H1 (cell line): ENCODE data around the gene RFC1. TPM values are rescaled to one million over a fixed set of nuclear protein-coding genes. Genes with fewer than 3 reads are reported as not detected.

Experiments used
- CTCF ChIA-PET: fragments of 300-600 bp; sonication (Branson Sonifier 250); formaldehyde crosslinking; loops from one replicate; lab custom pipeline; 2021; ENCODE audit not compliant: partially characterized antibody; lab: Charles Lee
- POLR2A ChIA-PET: fragments of 300-600 bp; sonication (Branson Sonifier 250); formaldehyde crosslinking; loops from one replicate; lab custom pipeline; 2021; ENCODE audit warnings: inconsistent platforms; ENCODE audit not compliant: partially characterized antibody; lab: Charles Lee
- DNase-seq, 2 experiments: peaks; one replicate each; pipeline versions ENCODE4 v3.0.0 to v3.0.0-alpha.2; 2010 to 2022; ENCODE audit warnings: low spot score in 2 of 2, low read depth in 1 of 2, mixed read lengths in 1 of 2
- FAIRE-seq: peaks from 2 replicates; lab custom pipeline; 2011; peaks lifted over from hg19 to GRCh38; lab: Jason Lieb, UNC
- H2AFZ ChIP-seq: 2 replicates; pipeline ENCODE4 v1.8.1; 2012; ENCODE audit warnings: low read length, inconsistent platforms
- H2AK5ac ChIP-seq: 2 replicates; pipeline ENCODE4 v1.6.1; 2013; ENCODE audit warnings: low read depth, low read length
- H2BK120ac ChIP-seq: replicated peaks from 2 replicates; pipeline ENCODE3; 2013; ENCODE audit warnings: low read depth, low read length, inconsistent platforms
- H2BK12ac ChIP-seq: 2 replicates; pipeline ENCODE4 v1.6.1; 2013; ENCODE audit warnings: low read depth, low read length
- H2BK15ac ChIP-seq: 2 replicates; pipeline ENCODE4 v1.6.1; 2013; ENCODE audit warnings: low read length
- H2BK20ac ChIP-seq: 2 replicates; pipeline ENCODE4 v1.6.1; 2013; ENCODE audit warnings: low read length
- H2BK5ac ChIP-seq: 2 replicates; pipeline ENCODE4 v1.6.1; 2013; ENCODE audit warnings: low read depth, low read length
- H3K14ac ChIP-seq: 2 replicates; pipeline ENCODE4 v1.6.1; 2013; ENCODE audit warnings: inconsistent platforms; ENCODE audit not compliant: insufficient read length
- H3K18ac ChIP-seq: 2 replicates; pipeline ENCODE4 v1.6.1; 2013; ENCODE audit warnings: low read length; ENCODE audit errors: extremely low read depth
- H3K23ac ChIP-seq: 2 replicates; pipeline ENCODE4 v1.6.1; 2013; ENCODE audit warnings: inconsistent platforms; ENCODE audit not compliant: insufficient read length
- H3K23me2 ChIP-seq: 2 replicates; pipeline ENCODE4 v1.6.1; 2013; ENCODE audit warnings: low read depth, low read length
- H3K27ac ChIP-seq: 2 replicates; pipeline ENCODE4 v1.6.1; 2011; ENCODE audit warnings: low read depth, low read length, inconsistent platforms
- H3K27me3 ChIP-seq, 4 experiments: replicated peaks in 1 of 4; 1 replicate in 1 of 4; 2 replicates in 3 of 4; pipeline versions ENCODE4 v1.6.1 to v1.8.1; 2011 to 2013; ENCODE audit warnings: low read length in 3 of 4, mild to moderate bottlenecking in 3 of 4, inconsistent platforms in 2 of 4, mixed read lengths in 2 of 4, moderate library complexity in 1 of 4; ENCODE audit not compliant: control insufficient read depth in 3 of 4, insufficient read depth in 3 of 4; ENCODE audit errors: extremely low read depth in 1 of 4
- H3K36me3 ChIP-seq, 4 experiments: 2 replicates each; pipeline versions ENCODE4 v1.6.1 to v1.8.1; 2011 to 2013; ENCODE audit warnings: mild to moderate bottlenecking in 4 of 4, low read length in 3 of 4, moderate library complexity in 2 of 4, control low read depth in 1 of 4, inconsistent platforms in 1 of 4; ENCODE audit not compliant: insufficient read depth in 4 of 4, control insufficient read depth in 2 of 4
- H3K4ac ChIP-seq: replicated peaks from 2 replicates; pipeline ENCODE3; 2013; ENCODE audit warnings: low read length, low read depth, mixed read lengths, inconsistent platforms; ENCODE audit not compliant: insufficient read length
- H3K4me1 ChIP-seq, 4 experiments: replicated peaks in 1 of 4; 1 replicate in 1 of 4; 2 replicates in 3 of 4; pipeline versions ENCODE4 v1.6.1 to v1.8.1; 2011 to 2013; ENCODE audit warnings: low read length in 3 of 4, inconsistent platforms in 2 of 4, mixed read lengths in 1 of 4; ENCODE audit not compliant: insufficient read depth in 4 of 4, control insufficient read depth in 3 of 4
- H3K4me2 ChIP-seq, 2 experiments: 2 replicates each; pipeline versions ENCODE4 v1.6.1 to v1.8.1; 2011 to 2013; ENCODE audit warnings: low read depth in 2 of 2, low read length in 2 of 2, control low read depth in 1 of 2, inconsistent platforms in 1 of 2, mild to moderate bottlenecking in 1 of 2; ENCODE audit not compliant: insufficient read depth in 1 of 2
- H3K4me3 ChIP-seq, 4 experiments: fragments of 200-600, 300-600 bp in 1 of 4; sonication (generic), shearing (Covaris generic), sonication (Bioruptor Twin) in 1 of 4; 2 replicates each; pipeline versions ENCODE4 v1.5.1 to v1.8.1; 2011 to 2016; ENCODE audit warnings: low read length in 4 of 4, low read depth in 3 of 4, control low read depth in 2 of 4, inconsistent platforms in 2 of 4, mild to moderate bottlenecking in 2 of 4, mixed read lengths in 1 of 4, moderate library complexity in 1 of 4; ENCODE audit not compliant: insufficient read depth in 2 of 4; ENCODE audit errors: extremely low read depth in 1 of 4
- H3K56ac ChIP-seq: replicated peaks from 2 replicates; pipeline ENCODE3; 2013; ENCODE audit warnings: low read depth, mild to moderate bottlenecking, mixed read lengths, low read length, inconsistent platforms; ENCODE audit not compliant: insufficient read length
- H3K79me1 ChIP-seq: 2 replicates; pipeline ENCODE4 v1.6.1; 2013; ENCODE audit warnings: low read depth, low read length, control low read depth
- H3K79me2 ChIP-seq, 2 experiments: 2 replicates each; pipeline versions ENCODE4 v1.6.1 to v1.8.1; 2012 to 2013; ENCODE audit warnings: low read length in 2 of 2, mild to moderate bottlenecking in 2 of 2, inconsistent platforms in 1 of 2; ENCODE audit not compliant: insufficient read depth in 2 of 2, control insufficient read depth in 1 of 2
- H3K9ac ChIP-seq, 4 experiments: replicated peaks in 1 of 4; 1 replicate in 1 of 4; 2 replicates in 3 of 4; pipeline versions ENCODE4 v1.6.1 to v1.8.1; 2011 to 2013; ENCODE audit warnings: low read depth in 3 of 4, low read length in 3 of 4, control low read depth in 2 of 4, mild to moderate bottlenecking in 2 of 4, moderate library complexity in 2 of 4, inconsistent platforms in 1 of 4; ENCODE audit errors: extremely low read depth in 1 of 4
- H3K9me3 ChIP-seq, 2 experiments: 2 replicates each; pipeline versions ENCODE4 v1.6.1 to v1.8.1; 2012 to 2013; ENCODE audit warnings: mild to moderate bottlenecking in 2 of 2, moderate library complexity in 2 of 2, control low read depth in 1 of 2, inconsistent platforms in 1 of 2, low read depth in 1 of 2, low read length in 1 of 2, mixed read lengths in 1 of 2; ENCODE audit not compliant: insufficient read depth in 2 of 2
- H4K20me1 ChIP-seq, 2 experiments: replicated peaks in 1 of 2; 2 replicates each; pipeline versions ENCODE3 to v1.8.1; 2011 to 2013; ENCODE audit warnings: inconsistent platforms in 2 of 2, low read length in 2 of 2, mild to moderate bottlenecking in 1 of 2; ENCODE audit not compliant: insufficient read depth in 2 of 2, control insufficient read depth in 1 of 2
- H4K5ac ChIP-seq: 2 replicates; pipeline ENCODE4 v1.6.1; 2013; ENCODE audit warnings: low read length, low read depth, mixed read lengths, inconsistent platforms; ENCODE audit not compliant: insufficient read length
- H4K8ac ChIP-seq: 2 replicates; pipeline ENCODE4 v1.8.0; 2013; ENCODE audit warnings: mild to moderate bottlenecking, moderate library complexity, low read length, inconsistent platforms; ENCODE audit not compliant: insufficient read depth; ENCODE audit errors: extremely low read depth
- H4K91ac ChIP-seq: replicated peaks from 2 replicates; pipeline ENCODE3; 2013; ENCODE audit warnings: low read length, mixed read lengths, inconsistent platforms; ENCODE audit not compliant: insufficient read length
- CTBP2 ChIP-seq: IDR thresholded peaks from 2 replicates; pipeline ENCODE4 v1.7.0; 2011; ENCODE audit warnings: borderline replicate concordance, mild to moderate bottlenecking, moderate library complexity, mixed read lengths, low read length; ENCODE audit not compliant: insufficient read depth, insufficient read length
- JUN ChIP-seq: IDR thresholded peaks from 2 replicates; pipeline ENCODE4 v1.6.1; 2011; ENCODE audit warnings: low read depth, mild to moderate bottlenecking, improper control_type of control experiment, low read length
- KDM1A ChIP-seq: fragments of 200-600, 300-600 bp; sonication (generic); IDR thresholded peaks from 2 replicates; pipeline ENCODE4 v1.7.1; 2016; ENCODE audit warnings: mild to moderate bottlenecking, low read length, borderline replicate concordance
- RNF2 ChIP-seq: fragments of 200-900, 300-1000 bp; sonication (generic); IDR thresholded peaks from 2 replicates; pipeline ENCODE4 v1.7.1; 2016; ENCODE audit warnings: borderline replicate concordance, low read depth, mild to moderate bottlenecking, antibody characterized with exemption, low read length; ENCODE audit not compliant: poor library complexity, severe bottlenecking; ENCODE audit errors: missing control alignments
- TAF1 ChIP-seq: IDR thresholded peaks from 2 replicates; pipeline ENCODE4 v1.6.1; 2011; ENCODE audit warnings: mild to moderate bottlenecking, low read depth, low read length
- WGBS, 2 experiments: shearing (Covaris generic) in 1 of 2; methylation state at CpG; one replicate each; pipeline versions ENCODE4 v1.1.6 to v1.1.7; 2013 to 2015; ENCODE audit warnings: low lambda C conversion rate in 2 of 2, mixed read lengths in 2 of 2, inconsistent platforms in 1 of 2, low coverage in 1 of 2, missing lambda C conversion rate in 1 of 2; ENCODE audit not compliant: insufficient replicate concordance in 2 of 2, insufficient coverage in 1 of 2, insufficient read length in 1 of 2; ENCODE audit errors: extremely low coverage in 1 of 2, missing lambda C conversion rate in 1 of 2; 5-methylcytosine and 5-hydroxymethylcytosine counted together
- polyA plus RNA-seq, 7 experiments: library from polyadenylated mRNA; depleted of rRNA in 3 of 7; stranded (reverse) in 5 of 7; unstranded in 2 of 7; fragments of >200 nt in 5 of 7; fragments of 200-250 nt in 2 of 7; gene quantifications; 1 replicate in 5 of 7; 2 replicates in 1 of 7; 4 replicates in 1 of 7; pipeline versions ENCODE4 v1.2.1 to v1.2.3, GENCODE V29; 2011 to 2013; ENCODE audit warnings: missing spikeins in 2 of 7, mixed read lengths in 2 of 7
- total RNA-seq: library from RNA; stranded (reverse); fragmentation: NEBNext Ultra II Directional; extraction: Animal tissue kit (Norgen Biotek cat#: 25700); gene quantifications from 2 replicates; pipeline ENCODE4 v1.2.1, GENCODE V29; 2021

RFC1 gene
- total and polyA plus RNA-seq, 2 of the 8 experiments (the other 6 are each of a cell fraction or from before 2014, with no cell fraction given) = 16.0 to 83.8 TPM

GRCh38 chr4:39354254-39354552 lies 12.0 kb downstream of the RFC1 start:
- Histone ChIP-seq H2AK5ac (no peak overlapping the region), H3K9ac (no peak overlapping the region), H2BK5ac (no peak overlapping the region), H2BK15ac (no peak overlapping the region), H2AFZ (no peak overlapping the region), H3K4ac (no peak overlapping the region), H4K5ac (no peak overlapping the region), H3K79me1 (0 out of 2 replicates have a peak, but pooled peaks cover 3% of the 10 kb centered on the region), H4K8ac (no peak overlapping the region), H3K4me3 (no peak overlapping the region), H3K56ac (no peak overlapping the region), H3K27ac (no peak overlapping the region), H3K4me1 (no peaks in the 10 kb centered on the region), H3K23me2 (peaks cover 2% of the 10 kb centered on the region; the same call in 1 of the 2 replicates), H3K27me3 (no peaks in the 10 kb centered on the region), H4K91ac (no peak overlapping the region), H2BK12ac (no peak overlapping the region), H3K14ac (no peak overlapping the region), H4K20me1 (peaks cover 6 to 8% of the 10 kb centered on the region in 2 experiments), H3K18ac (no peak overlapping the region), H3K36me3 (peaks cover 0 to 10% (median 4%) of the 10 kb centered on the region in 4 experiments; a peak in 3 of 8 replicates), H2BK120ac (no peak overlapping the region), H3K4me2 (no peak overlapping the region), H3K79me2 (peaks cover 8 to 90% of the 10 kb centered on the region in 2 experiments), H3K23ac (no peak overlapping the region), H2BK20ac (no peak overlapping the region), H3K9me3 (no peaks in the 10 kb centered on the region)
- DNase-seq = no peak
- TF ChIP-seq CTBP2 = no peak
- TF ChIP-seq JUN = no peak
- no peak for TF ChIP-seq RNF2
- no peak for TF ChIP-seq TAF1
- no peak for TF ChIP-seq KDM1A
- 88% methylated on average over 1 of the region's 1 CpG; no CpG with 5 or more reads in 1 of the 2 experiments for WGBS, 2 experiments
- ChIA-PET CTCF (no interaction called here), POLR2A (interaction anchor here (1.8 kb wide), 1 partner anchor 12 kb away, joined by 4 read pairs; the partner anchor contains the start of gene RFC1)
- FAIRE-seq = no peak
